Activated T-helper 1 cell treated with Interleukin-2 at 50 U/mL for 16 hours (primary cell): ENCODE data around the gene PKN2.

Experiments used
- DNase-seq: peaks from one replicate; pipeline ENCODE4 v3.0.0-alpha.2; 2020; ENCODE audit warnings: low read depth

The PKN2 gene

GRCh38 chr1:88683541-88684481 is at the start of gene PKN2:
Gene PKN2 (plus strand): TSS chr1:88684273. CDS start chr1:88684581, 308 bp downstream.
- DNase-seq = peak; percentile 97

GRCh38 chr1:88634538-88634937 is 49.5 kb upstream of the PKN2 start:
- no peak for DNase-seq

GRCh38 chr1:88640060-88640459 is 44.0 kb upstream of the PKN2 start:
- DNase-seq = no peak

GRCh38 chr1:88645886-88646285 is 38.2 kb upstream of the PKN2 start:
- no peak for DNase-seq

- DNase-seq = no peak
These were observed 37.4 kb upstream of the PKN2 start for GRCh38 chr1:88646476-88647248.

GRCh38 chr1:88647249-88647645 is 36.8 kb upstream of the PKN2 start:
- no peak for DNase-seq

GRCh38 chr1:88647749-88648415 is 36.2 kb upstream of the PKN2 start:
- no peak for DNase-seq

- no peak for DNase-seq
These were observed 35.4 kb upstream of the PKN2 start for GRCh38 chr1:88648706-88649105.

GRCh38 chr1:88649932-88650331 is 34.1 kb upstream of the PKN2 start:
- DNase-seq = no peak

- no peak for DNase-seq
These were observed 33.2 kb upstream of the PKN2 start for GRCh38 chr1:88650676-88651418.

- no peak for DNase-seq
These were observed 28.9 kb upstream of the PKN2 start for GRCh38 chr1:88655140-88655539.

GRCh38 chr1:88655685-88656299 is 28.3 kb upstream of the PKN2 start:
- DNase-seq = no peak

GRCh38 chr1:88658419-88658818 is 25.7 kb upstream of the PKN2 start:
- DNase-seq = no peak

- no peak for DNase-seq
These were observed 24.5 kb upstream of the PKN2 start for GRCh38 chr1:88659552-88659951.

GRCh38 chr1:88661188-88661587 is 22.9 kb upstream of the PKN2 start:
- DNase-seq = no peak

- no peak for DNase-seq
These were observed 21.9 kb upstream of the PKN2 start for GRCh38 chr1:88661951-88662699.

GRCh38 chr1:88662723-88663122 is 21.4 kb upstream of the PKN2 start:
- DNase-seq = no peak

- DNase-seq = no peak
These were observed 15.7 kb upstream of the PKN2 start for GRCh38 chr1:88668405-88668804.

GRCh38 chr1:88670462-88670861 is 13.6 kb upstream of the PKN2 start:
- DNase-seq = no peak

- DNase-seq = no peak
These were observed 10.6 kb upstream of the PKN2 start for GRCh38 chr1:88673446-88673845.

GRCh38 chr1:88678405-88678804 is 5.7 kb upstream of the PKN2 start:
- DNase-seq = no peak
